WTC11 (cell line): ENCODE data around the gene DOCK1. TPM values are rescaled to one million over a fixed set of nuclear protein-coding genes. Genes with fewer than 3 reads are reported as not detected.

ENCODE experiments used
- ATAC-seq: fragments of 200-7000 bp; cut with Tn5 transposase; 2 replicates; pipeline ENCODE4 v1.10.0; 2021; ENCODE audit warnings: mild to moderate bottlenecking, moderate library complexity
- CTCF ChIA-PET: fragments of 300-600 bp; sonication (Branson Sonifier 250); formaldehyde crosslinking; loops from one replicate; lab custom pipeline; 2021; ENCODE audit warnings: antibody characterized with exemption; lab: Charles Lee
- POLR2A ChIA-PET: fragments of 350-600 bp; sonication (Branson Sonifier 250); formaldehyde crosslinking; loops from one replicate; lab custom pipeline; 2021; ENCODE audit warnings: antibody characterized with exemption; lab: Charles Lee
- DNase-seq: peaks from one replicate; pipeline ENCODE4 v3.0.0; 2021; ENCODE audit warnings: low spot score
- H3K27ac Mint-ChIP-seq: 2 replicates; pipeline ENCODE4 v1.8.0; 2021; ENCODE audit warnings: mixed read lengths
- H3K27me3 Mint-ChIP-seq: 2 replicates; pipeline ENCODE4 v1.8.0; 2021; ENCODE audit warnings: low read depth, mild to moderate bottlenecking, moderate library complexity, mixed read lengths
- H3K36me3 Mint-ChIP-seq: 2 replicates; pipeline ENCODE4 v1.8.0; 2021; ENCODE audit warnings: mixed read lengths
- H3K4me1 Mint-ChIP-seq: 2 replicates; pipeline ENCODE4 v1.8.0; 2022; ENCODE audit warnings: mixed read lengths
- H3K4me3 Mint-ChIP-seq: 2 replicates; pipeline ENCODE4 v1.8.0; 2021; ENCODE audit warnings: mild to moderate bottlenecking, moderate library complexity, mixed read lengths
- H3K9me3 Mint-ChIP-seq: 2 replicates; pipeline ENCODE4 v1.8.0; 2021; ENCODE audit warnings: mixed read lengths
- ATF6 ChIP-seq: sonication (generic); formaldehyde crosslinking; IDR thresholded peaks from 2 replicates; pipeline ENCODE4 v1.8.1; 2023; ENCODE audit warnings: mild to moderate bottlenecking, missing genetic modification reagents
- GRHL2 ChIP-seq: fragments of 250-450 bp; sonication (Bioruptor Pico); IDR thresholded peaks from 2 replicates; pipeline ENCODE4 v1.8.0; 2022; ENCODE audit warnings: mild to moderate bottlenecking, moderate library complexity; ENCODE audit not compliant: insufficient replicate concordance, severe bottlenecking
- HMGA2 ChIP-seq: fragments of 250-450 bp; sonication (Bioruptor Pico); IDR thresholded peaks from 2 replicates; pipeline ENCODE4 v1.4.0; 2021; ENCODE audit warnings: mild to moderate bottlenecking, moderate library complexity
- IRF1 ChIP-seq: sonication (generic); formaldehyde crosslinking; IDR thresholded peaks from 2 replicates; pipeline ENCODE4 v1.8.0; 2023; ENCODE audit warnings: missing genetic modification reagents
- MYBL2 ChIP-seq: sonication (generic); formaldehyde crosslinking; IDR thresholded peaks from 2 replicates; pipeline ENCODE4 v1.8.1; 2023; ENCODE audit warnings: mild to moderate bottlenecking, moderate library complexity, missing genetic modification reagents
- NFATC4 ChIP-seq: fragments of 250-450 bp; sonication (Bioruptor Pico); IDR thresholded peaks from 2 replicates; pipeline ENCODE4 v1.9.0; 2021; ENCODE audit warnings: mild to moderate bottlenecking
- NR2C2 ChIP-seq: sonication (generic); formaldehyde crosslinking; IDR thresholded peaks from 2 replicates; pipeline ENCODE4 v1.8.0; 2022; ENCODE audit warnings: mild to moderate bottlenecking, missing genetic modification reagents
- PRDM15 ChIP-seq: sonication (generic); formaldehyde crosslinking; IDR thresholded peaks from 2 replicates; pipeline ENCODE4 v1.8.0; 2022; ENCODE audit warnings: missing genetic modification reagents
- TCF7 ChIP-seq: sonication (generic); formaldehyde crosslinking; IDR thresholded peaks from 2 replicates; pipeline ENCODE4 v1.8.0; 2022; ENCODE audit warnings: mild to moderate bottlenecking, low read depth, missing genetic modification reagents, moderate library complexity
- ZBTB43 ChIP-seq: sonication (generic); formaldehyde crosslinking; IDR thresholded peaks from 2 replicates; pipeline ENCODE4 v1.8.1; 2023; ENCODE audit warnings: mild to moderate bottlenecking, missing genetic modification reagents
- ZNF138 ChIP-seq: sonication (generic); formaldehyde crosslinking; conservative IDR thresholded peaks from 2 replicates; pipeline ENCODE4 v1.8.1; 2022; ENCODE audit warnings: mild to moderate bottlenecking, moderate library complexity, missing genetic modification reagents
- total RNA-seq: library from RNA; stranded (reverse); gene quantifications from 3 replicates; pipeline ENCODE4 v1.2.3, GENCODE V29; 2021
- TF ChIP-seq, protein P1 (sequence below): fragments of 250-450 bp; sonication (Bioruptor Pico); conservative IDR thresholded peaks from 2 replicates; pipeline ENCODE4 v1.9.0; 2021; ENCODE audit warnings: mild to moderate bottlenecking
- TF ChIP-seq, protein P2 (sequence below): sonication (generic); formaldehyde crosslinking; IDR thresholded peaks from 2 replicates; pipeline ENCODE4 v1.8.0; 2022; ENCODE audit warnings: mild to moderate bottlenecking, missing genetic modification reagents
- TF ChIP-seq, protein P3 (sequence below): fragments of 250-450 bp; sonication (Bioruptor Pico); IDR thresholded peaks from 2 replicates; pipeline ENCODE4 v1.9.0; 2021; ENCODE audit warnings: mild to moderate bottlenecking, borderline replicate concordance

The DOCK1 gene
- total RNA-seq, 1 experiment from 2014 or later = 52.1 TPM

DNA sequence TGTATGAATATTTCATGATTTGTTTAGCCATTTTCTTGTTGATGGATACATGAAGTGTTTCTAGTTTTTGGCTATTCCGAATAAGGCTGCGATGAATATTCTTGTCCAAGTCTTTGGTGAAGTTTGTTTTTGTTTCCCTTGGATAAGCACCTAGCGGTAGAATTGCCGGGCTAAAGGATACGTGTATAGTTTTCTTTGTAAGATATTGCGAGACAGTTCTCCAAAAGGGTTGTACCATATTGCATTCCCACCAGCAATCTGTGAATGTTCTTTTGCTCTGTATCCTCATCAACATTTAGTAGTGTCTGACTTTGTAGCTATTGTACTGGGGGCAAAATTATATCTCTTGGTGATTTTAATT lies 142.6 kb downstream of the DOCK1 start (continued):
- TF ChIP-seq NFATC4 (CRISPR knock-in tag) = no peak
- no peak for TF ChIP-seq PRDM15 (CRISPR knock-in tag)
- no peak for TF ChIP-seq ZNF138
- TF ChIP-seq GRHL2 (CRISPR knock-in tag) = no peak

DNA sequence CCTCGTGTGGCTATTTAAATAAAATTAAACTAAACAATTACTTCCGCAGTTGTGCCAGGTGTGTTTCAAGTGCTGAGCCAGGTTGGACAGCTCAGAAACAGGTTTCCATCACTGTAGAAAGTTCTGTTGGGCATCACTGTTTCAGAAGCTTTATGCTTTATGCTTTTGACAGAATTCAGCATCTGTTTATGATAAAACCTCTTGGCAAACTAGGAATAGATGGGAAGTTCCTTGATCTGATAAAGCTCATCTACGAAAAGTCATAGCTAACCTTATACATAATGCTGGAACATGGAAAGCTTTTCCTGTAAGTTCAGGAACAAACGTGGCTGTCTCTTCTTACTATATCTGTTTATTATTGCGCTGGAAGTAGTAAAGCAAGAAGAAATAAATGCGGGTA lies 143.4 kb downstream of the DOCK1 start:
- H3K9me3 Mint-ChIP-seq = no peaks in the 10 kb centered on the region
- peaks cover under 1% of the 10 kb centered on the region; the same call in 1 of the 2 replicates for H3K4me1 Mint-ChIP-seq
- peaks cover 25% of the 10 kb centered on the region for H3K36me3 Mint-ChIP-seq
- ChIA-PET CTCF (no interaction called here), POLR2A (no interaction called here)
- no peaks in the 10 kb centered on the region for H3K27me3 Mint-ChIP-seq
- ATAC-seq (no peak), DNase-seq (no peak)
- H3K27ac Mint-ChIP-seq = no peak overlapping the region
- no peak overlapping the region for H3K4me3 Mint-ChIP-seq
- TF ChIP-seq TCF7 = no peak

DNA sequence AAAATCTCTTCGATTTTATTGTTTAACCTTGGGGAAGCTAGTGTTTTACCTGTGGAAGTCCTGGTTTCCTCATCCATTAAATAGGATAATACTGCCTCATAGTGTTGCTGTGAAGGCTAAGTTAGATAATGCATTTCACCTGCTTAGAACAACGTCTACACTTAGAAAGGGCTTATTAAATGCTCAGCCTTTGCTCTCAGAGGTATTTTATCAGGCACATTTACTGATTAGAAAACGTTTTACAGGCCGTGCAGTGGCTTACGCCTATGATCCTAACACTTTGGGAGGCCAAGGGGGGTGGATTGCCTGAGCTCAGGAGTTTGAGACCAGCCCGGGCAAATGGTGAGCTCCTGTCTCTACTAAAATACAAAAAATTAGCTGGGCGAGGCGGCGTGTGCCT lies 146.8 kb downstream of the DOCK1 start:
- no peaks in the 10 kb centered on the region for H3K27me3 Mint-ChIP-seq
- H3K4me1 Mint-ChIP-seq = peaks cover 6% of the 10 kb centered on the region
- H3K36me3 Mint-ChIP-seq = peaks cover 35% of the 10 kb centered on the region
- no peaks in the 10 kb centered on the region; the same call in 1 of the 2 replicates for H3K9me3 Mint-ChIP-seq
- no peak overlapping the region for H3K27ac Mint-ChIP-seq
- ChIA-PET CTCF (no interaction called here), POLR2A (no interaction called here)
- no peak overlapping the region for H3K4me3 Mint-ChIP-seq
- ATAC-seq = no peak
- no peak for DNase-seq
- TF ChIP-seq, protein P1, sequence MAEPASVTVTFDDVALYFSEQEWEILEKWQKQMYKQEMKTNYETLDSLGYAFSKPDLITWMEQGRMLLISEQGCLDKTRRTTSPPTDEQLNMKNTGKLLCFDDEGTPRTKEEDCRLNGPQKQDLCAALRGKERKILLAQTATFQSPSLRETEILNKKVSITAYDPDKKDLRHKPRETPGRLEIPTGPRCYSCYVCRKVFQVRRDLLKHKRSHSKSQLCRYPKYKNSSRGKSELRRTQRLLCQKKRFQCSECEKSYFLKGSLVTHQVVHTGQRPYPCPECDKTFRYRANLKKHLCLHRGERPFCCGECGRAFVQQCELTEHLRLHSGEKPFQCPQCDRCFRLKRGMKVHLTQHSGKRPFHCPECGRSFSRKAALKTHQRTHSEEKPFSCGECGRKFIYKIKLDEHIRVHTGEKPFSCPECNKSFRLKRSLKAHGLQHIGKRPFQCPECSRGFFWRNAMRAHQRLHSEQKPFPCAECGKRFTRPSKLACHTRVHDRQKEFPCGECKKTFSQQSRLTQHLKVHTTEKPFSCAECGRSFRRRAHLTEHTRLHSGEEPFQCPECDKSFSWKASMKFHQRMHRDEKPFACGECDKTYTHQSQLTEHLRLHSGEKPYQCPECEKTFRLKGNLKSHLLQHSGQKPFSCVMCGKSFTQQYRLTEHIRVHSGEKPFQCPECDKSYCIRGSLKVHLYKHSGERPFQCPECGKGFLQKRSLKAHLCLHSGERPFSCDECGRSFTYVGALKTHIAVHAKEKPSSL (CRISPR knock-in tag) = no peak
- no peak for TF ChIP-seq ZBTB43 (CRISPR knock-in tag)
- TF ChIP-seq NFATC4 (CRISPR knock-in tag) = no peak
- TF ChIP-seq, protein P2, sequence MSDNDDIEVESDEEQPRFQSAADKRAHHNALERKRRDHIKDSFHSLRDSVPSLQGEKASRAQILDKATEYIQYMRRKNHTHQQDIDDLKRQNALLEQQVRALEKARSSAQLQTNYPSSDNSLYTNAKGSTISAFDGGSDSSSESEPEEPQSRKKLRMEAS = no peak
- no peak for TF ChIP-seq IRF1 (CRISPR knock-in tag)
- TF ChIP-seq NR2C2 = no peak
- TF ChIP-seq MYBL2 = no peak
- TF ChIP-seq, protein P3, sequence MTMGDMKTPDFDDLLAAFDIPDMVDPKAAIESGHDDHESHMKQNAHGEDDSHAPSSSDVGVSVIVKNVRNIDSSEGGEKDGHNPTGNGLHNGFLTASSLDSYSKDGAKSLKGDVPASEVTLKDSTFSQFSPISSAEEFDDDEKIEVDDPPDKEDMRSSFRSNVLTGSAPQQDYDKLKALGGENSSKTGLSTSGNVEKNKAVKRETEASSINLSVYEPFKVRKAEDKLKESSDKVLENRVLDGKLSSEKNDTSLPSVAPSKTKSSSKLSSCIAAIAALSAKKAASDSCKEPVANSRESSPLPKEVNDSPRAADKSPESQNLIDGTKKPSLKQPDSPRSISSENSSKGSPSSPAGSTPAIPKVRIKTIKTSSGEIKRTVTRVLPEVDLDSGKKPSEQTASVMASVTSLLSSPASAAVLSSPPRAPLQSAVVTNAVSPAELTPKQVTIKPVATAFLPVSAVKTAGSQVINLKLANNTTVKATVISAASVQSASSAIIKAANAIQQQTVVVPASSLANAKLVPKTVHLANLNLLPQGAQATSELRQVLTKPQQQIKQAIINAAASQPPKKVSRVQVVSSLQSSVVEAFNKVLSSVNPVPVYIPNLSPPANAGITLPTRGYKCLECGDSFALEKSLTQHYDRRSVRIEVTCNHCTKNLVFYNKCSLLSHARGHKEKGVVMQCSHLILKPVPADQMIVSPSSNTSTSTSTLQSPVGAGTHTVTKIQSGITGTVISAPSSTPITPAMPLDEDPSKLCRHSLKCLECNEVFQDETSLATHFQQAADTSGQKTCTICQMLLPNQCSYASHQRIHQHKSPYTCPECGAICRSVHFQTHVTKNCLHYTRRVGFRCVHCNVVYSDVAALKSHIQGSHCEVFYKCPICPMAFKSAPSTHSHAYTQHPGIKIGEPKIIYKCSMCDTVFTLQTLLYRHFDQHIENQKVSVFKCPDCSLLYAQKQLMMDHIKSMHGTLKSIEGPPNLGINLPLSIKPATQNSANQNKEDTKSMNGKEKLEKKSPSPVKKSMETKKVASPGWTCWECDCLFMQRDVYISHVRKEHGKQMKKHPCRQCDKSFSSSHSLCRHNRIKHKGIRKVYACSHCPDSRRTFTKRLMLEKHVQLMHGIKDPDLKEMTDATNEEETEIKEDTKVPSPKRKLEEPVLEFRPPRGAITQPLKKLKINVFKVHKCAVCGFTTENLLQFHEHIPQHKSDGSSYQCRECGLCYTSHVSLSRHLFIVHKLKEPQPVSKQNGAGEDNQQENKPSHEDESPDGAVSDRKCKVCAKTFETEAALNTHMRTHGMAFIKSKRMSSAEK (CRISPR knock-in tag) = no peak
- no peak for TF ChIP-seq PRDM15 (CRISPR knock-in tag)
- TF ChIP-seq TCF7 = no peak
- TF ChIP-seq ATF6 = no peak
- no peak for TF ChIP-seq HMGA2 (CRISPR knock-in tag)
